Measurements from ENCODE around the gene TBC1D22A.

TBC1D22A gene

GRCh38 chr22:47203554-47203991 lies 441.1 kb downstream of the TBC1D22A start:
- H3K9ac ChIP-seq (ENCODE audit: low read depth, low read length) = no peak overlapping the region
- H3K36me3 ChIP-seq (ENCODE audit: insufficient read depth, low read length) = no peaks in the 10 kb centered on the region
- H3K4me1 ChIP-seq (ENCODE audit: control insufficient read depth, insufficient read depth, low read length) = no peaks in the 10 kb centered on the region

GRCh38 chr22:47204002-47204979 lies 441.8 kb downstream of the TBC1D22A start:
- no peaks in the 10 kb centered on the region for H3K4me1 ChIP-seq (ENCODE audit: control insufficient read depth, insufficient read depth, low read length)
- H3K4me2 ChIP-seq (ENCODE audit: low read length) = no peak overlapping the region
- peaks cover 24% of the 10 kb centered on the region for H3K27me3 ChIP-seq (ENCODE audit: control insufficient read depth, insufficient read depth, low read length)
- H3K36me3 ChIP-seq (ENCODE audit: insufficient read depth, low read length) = no peaks in the 10 kb centered on the region
- H3K9ac ChIP-seq (ENCODE audit: low read depth, low read length) = no peak overlapping the region
- H3K4me3 ChIP-seq (ENCODE audit: low read length) = no peak overlapping the region
- no peaks in the 10 kb centered on the region for H3K9me3 ChIP-seq (replicated peaks; ENCODE audit: low read length)

More at GRCh38 chr22:47203554-47203991, 441.1 kb downstream of the TBC1D22A start:
- H3K4me2 ChIP-seq (ENCODE audit: low read length) = no peak overlapping the region
- H3K4me3 ChIP-seq (ENCODE audit: low read length) = no peak overlapping the region
- H3K9me3 ChIP-seq (replicated peaks; ENCODE audit: low read length) = no peaks in the 10 kb centered on the region
- peaks cover 24% of the 10 kb centered on the region for H3K27me3 ChIP-seq (ENCODE audit: control insufficient read depth, insufficient read depth, low read length)

DNA sequence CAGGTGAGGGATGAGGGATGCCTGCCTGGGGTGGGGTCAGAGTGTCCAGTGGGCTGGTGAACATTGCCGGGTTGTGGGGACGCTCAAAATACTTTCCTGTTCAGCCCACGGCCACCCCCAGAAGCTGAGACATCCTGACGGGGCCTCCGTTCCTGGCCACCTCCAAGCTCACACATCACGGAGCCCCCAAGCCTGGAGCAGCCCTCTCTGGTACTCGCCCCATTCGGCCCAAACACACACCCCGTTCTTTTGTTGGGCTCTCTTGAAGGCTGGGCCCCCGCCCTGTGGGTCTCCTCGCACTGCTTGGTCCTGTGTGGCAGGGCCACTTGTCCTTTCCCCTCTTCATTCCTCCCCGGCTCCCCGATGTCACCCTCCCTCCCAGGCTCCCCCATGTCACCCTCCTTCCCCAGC lies 442.6 kb downstream of the TBC1D22A start:
- no peak overlapping the region for H3K4me3 ChIP-seq (ENCODE audit: low read length)
- peaks cover 19% of the 10 kb centered on the region for H3K27me3 ChIP-seq (ENCODE audit: control insufficient read depth, insufficient read depth, low read length)
- no peaks in the 10 kb centered on the region for H3K4me1 ChIP-seq (ENCODE audit: control insufficient read depth, insufficient read depth, low read length)
- H3K36me3 ChIP-seq (ENCODE audit: insufficient read depth, low read length) = no peaks in the 10 kb centered on the region
- no peak overlapping the region for H3K4me2 ChIP-seq (ENCODE audit: low read length)
- no peak overlapping the region for H3K9ac ChIP-seq (ENCODE audit: low read depth, low read length)
- H3K9me3 ChIP-seq (replicated peaks; ENCODE audit: low read length) = no peaks in the 10 kb centered on the region

- H3K4me2 ChIP-seq (ENCODE audit: low read length) = no peak overlapping the region
These were observed 443.1 kb downstream of the TBC1D22A start for GRCh38 chr22:47205554-47205953.

DNA sequence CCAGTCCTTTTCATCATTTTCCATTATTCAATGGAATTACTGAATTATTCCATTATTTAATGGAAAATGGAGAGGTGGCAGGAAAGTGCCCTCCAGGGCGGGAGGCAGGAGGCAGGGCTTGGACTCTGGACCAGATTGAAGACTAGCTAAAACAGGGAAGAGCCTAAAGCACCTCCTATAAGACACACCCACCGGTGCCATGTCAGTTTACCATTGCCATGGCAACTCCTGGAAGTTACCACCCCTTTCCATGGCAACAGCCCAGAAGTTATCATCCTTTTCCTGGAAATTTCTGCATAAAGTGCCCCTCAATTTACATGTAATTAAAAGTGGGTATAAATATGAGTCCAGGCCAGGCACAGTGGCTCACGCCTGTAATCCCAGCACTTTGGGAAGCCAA lies 443.7 kb downstream of the TBC1D22A start:
- H3K27me3 ChIP-seq (ENCODE audit: control insufficient read depth, insufficient read depth, low read length) = peaks cover 8% of the 10 kb centered on the region
- no peaks in the 10 kb centered on the region for H3K9me3 ChIP-seq (replicated peaks; ENCODE audit: low read length)
- no peak overlapping the region for H3K4me3 ChIP-seq (ENCODE audit: low read length)
- H3K9ac ChIP-seq (ENCODE audit: low read depth, low read length) = no peak overlapping the region
- no peak overlapping the region for H3K4me2 ChIP-seq (ENCODE audit: low read length)
- H3K36me3 ChIP-seq (ENCODE audit: insufficient read depth, low read length) = no peaks in the 10 kb centered on the region
- no peaks in the 10 kb centered on the region for H3K4me1 ChIP-seq (ENCODE audit: control insufficient read depth, insufficient read depth, low read length)

More at GRCh38 chr22:47205554-47205953, 443.1 kb downstream of the TBC1D22A start:
- Histone ChIP-seq H3K27me3 (ENCODE audit: control insufficient read depth, insufficient read depth, low read length) (peaks cover 14% of the 10 kb centered on the region), H3K4me1 (ENCODE audit: control insufficient read depth, insufficient read depth, low read length) (no peaks in the 10 kb centered on the region), H3K36me3 (ENCODE audit: insufficient read depth, low read length) (no peaks in the 10 kb centered on the region), H3K4me3 (ENCODE audit: low read length) (no peak overlapping the region), H3K9ac (ENCODE audit: low read depth, low read length) (no peak overlapping the region), H3K9me3 (replicated peaks; ENCODE audit: low read length) (no peaks in the 10 kb centered on the region)

GRCh38 chr22:47206666-47207218 lies 444.3 kb downstream of the TBC1D22A start:
- H3K4me1 ChIP-seq (ENCODE audit: control insufficient read depth, insufficient read depth, low read length) = no peaks in the 10 kb centered on the region
- no peak overlapping the region for H3K4me3 ChIP-seq (ENCODE audit: low read length)
- H3K4me2 ChIP-seq (ENCODE audit: low read length) = no peak overlapping the region
- H3K27me3 ChIP-seq (ENCODE audit: control insufficient read depth, insufficient read depth, low read length) = peaks cover 2% of the 10 kb centered on the region
- no peaks in the 10 kb centered on the region for H3K36me3 ChIP-seq (ENCODE audit: insufficient read depth, low read length)
- no peaks in the 10 kb centered on the region for H3K9me3 ChIP-seq (replicated peaks; ENCODE audit: low read length)
- H3K9ac ChIP-seq (ENCODE audit: low read depth, low read length) = no peak overlapping the region

GRCh38 chr22:47207387-47207786 lies 444.9 kb downstream of the TBC1D22A start:
- H3K9ac ChIP-seq (ENCODE audit: low read depth, low read length) = no peak overlapping the region
- no peaks in the 10 kb centered on the region for H3K4me1 ChIP-seq (ENCODE audit: control insufficient read depth, insufficient read depth, low read length)
- no peaks in the 10 kb centered on the region for H3K36me3 ChIP-seq (ENCODE audit: insufficient read depth, low read length)
- H3K9me3 ChIP-seq (replicated peaks; ENCODE audit: low read length) = no peaks in the 10 kb centered on the region
- no peak overlapping the region for H3K4me2 ChIP-seq (ENCODE audit: low read length)
- H3K27me3 ChIP-seq (ENCODE audit: control insufficient read depth, insufficient read depth, low read length) = no peaks in the 10 kb centered on the region
- no peak overlapping the region for H3K4me3 ChIP-seq (ENCODE audit: low read length)

GRCh38 chr22:47207846-47208554 lies 445.6 kb downstream of the TBC1D22A start:
- Histone ChIP-seq H3K4me1 (ENCODE audit: control insufficient read depth, insufficient read depth, low read length) (no peaks in the 10 kb centered on the region), H3K9me3 (replicated peaks; ENCODE audit: low read length) (no peaks in the 10 kb centered on the region), H3K36me3 (ENCODE audit: insufficient read depth, low read length) (no peaks in the 10 kb centered on the region), H3K9ac (ENCODE audit: low read depth, low read length) (no peak overlapping the region), H3K4me3 (ENCODE audit: low read length) (no peak overlapping the region), H3K27me3 (ENCODE audit: control insufficient read depth, insufficient read depth, low read length) (no peaks in the 10 kb centered on the region), H3K4me2 (ENCODE audit: low read length) (no peak overlapping the region)

GRCh38 chr22:47208630-47209029 lies 446.2 kb downstream of the TBC1D22A start:
- Histone ChIP-seq H3K4me1 (ENCODE audit: control insufficient read depth, insufficient read depth, low read length) (no peaks in the 10 kb centered on the region), H3K9ac (ENCODE audit: low read depth, low read length) (no peak overlapping the region), H3K4me2 (ENCODE audit: low read length) (no peak overlapping the region), H3K9me3 (replicated peaks; ENCODE audit: low read length) (no peaks in the 10 kb centered on the region), H3K4me3 (ENCODE audit: low read length) (no peak overlapping the region), H3K36me3 (ENCODE audit: insufficient read depth, low read length) (no peaks in the 10 kb centered on the region), H3K27me3 (ENCODE audit: control insufficient read depth, insufficient read depth, low read length) (no peaks in the 10 kb centered on the region)

DNA sequence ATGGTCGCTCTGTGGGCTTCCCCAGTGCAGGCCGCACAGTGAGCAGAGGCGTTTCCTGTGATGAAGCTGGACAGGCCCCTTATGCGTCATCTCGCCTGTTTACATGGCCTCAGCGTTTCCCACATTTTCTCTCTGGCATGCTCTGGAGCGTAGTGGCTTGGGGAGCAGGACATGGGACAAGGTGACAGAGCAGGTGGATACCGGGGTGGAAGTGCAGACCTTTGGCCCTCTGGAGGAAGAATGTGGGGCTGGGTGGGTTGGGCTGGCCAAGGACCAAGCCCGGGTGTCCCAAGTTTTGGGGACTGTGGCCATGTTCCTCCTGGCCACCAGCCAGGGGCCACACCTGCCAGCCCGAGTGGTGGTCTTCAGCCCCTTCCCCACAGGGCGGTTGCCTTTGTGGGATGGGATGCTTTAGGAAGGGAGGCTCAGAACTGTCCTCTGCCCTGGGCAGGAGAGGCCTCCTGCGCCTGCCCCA lies 446.6 kb downstream of the TBC1D22A start:
- Histone ChIP-seq H3K9ac (ENCODE audit: low read depth, low read length) (no peak overlapping the region), H3K9me3 (replicated peaks; ENCODE audit: low read length) (no peaks in the 10 kb centered on the region), H3K36me3 (ENCODE audit: insufficient read depth, low read length) (no peaks in the 10 kb centered on the region), H3K4me1 (ENCODE audit: control insufficient read depth, insufficient read depth, low read length) (no peaks in the 10 kb centered on the region), H3K27me3 (ENCODE audit: control insufficient read depth, insufficient read depth, low read length) (no peaks in the 10 kb centered on the region), H3K4me3 (ENCODE audit: low read length) (no peak overlapping the region), H3K4me2 (ENCODE audit: low read length) (no peak overlapping the region)

DNA sequence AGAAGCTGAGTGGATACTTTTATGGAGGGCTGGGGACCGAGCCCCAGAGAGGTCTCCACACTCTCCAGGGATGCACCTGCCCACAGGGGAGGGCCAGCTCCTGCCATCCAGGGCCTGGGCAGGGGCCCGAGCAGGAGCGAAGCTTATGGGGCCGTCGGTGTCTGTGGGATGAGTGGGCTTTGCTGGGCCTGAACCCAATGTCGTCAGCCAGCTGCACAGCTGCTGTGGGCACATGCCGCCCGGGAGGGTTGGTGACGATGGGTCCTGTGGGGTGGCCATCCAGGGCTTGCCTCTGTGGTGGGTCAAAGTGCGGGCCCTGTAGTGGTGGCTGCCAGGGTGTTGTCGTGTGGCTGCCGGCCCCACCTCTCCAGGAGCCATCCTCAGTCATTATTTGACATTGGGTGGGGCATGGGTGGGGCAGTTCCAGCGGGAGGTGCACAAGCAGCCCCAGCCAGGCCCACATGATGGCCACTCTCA lies 447.1 kb downstream of the TBC1D22A start:
- Histone ChIP-seq H3K4me1 (ENCODE audit: control insufficient read depth, insufficient read depth, low read length) (no peaks in the 10 kb centered on the region), H3K9me3 (replicated peaks; ENCODE audit: low read length) (no peaks in the 10 kb centered on the region), H3K9ac (ENCODE audit: low read depth, low read length) (no peak overlapping the region), H3K4me2 (ENCODE audit: low read length) (no peak overlapping the region), H3K36me3 (ENCODE audit: insufficient read depth, low read length) (no peaks in the 10 kb centered on the region), H3K4me3 (ENCODE audit: low read length) (no peak overlapping the region), H3K27me3 (ENCODE audit: control insufficient read depth, insufficient read depth, low read length) (no peaks in the 10 kb centered on the region)
